PFSK-1 (cell line): ENCODE data around the gene LRFN5.

Source experiments
- FOXP2 ChIP-seq: optimal IDR thresholded peaks from 2 replicates; pipeline ENCODE3; 2011; ENCODE audit warnings: borderline replicate concordance, control low read depth, inconsistent platforms; ENCODE audit not compliant: insufficient read depth; ENCODE audit errors: extremely low read length, extremely low read depth
- POLR2AphosphoS5 ChIP-seq: IDR thresholded peaks from 2 replicates; pipeline ENCODE4 v1.6.1; 2012; ENCODE audit warnings: low read depth, mild to moderate bottlenecking, control low read depth, low read length, moderate library complexity
- REST ChIP-seq, 2 experiments: IDR thresholded peaks; 2 replicates each; pipeline versions ENCODE4 v1.6.1 to v1.8.0; 2011 to 2012; ENCODE audit warnings: low read depth in 2 of 2, low read length in 2 of 2, control low read depth in 1 of 2, inconsistent platforms in 1 of 2, mild to moderate bottlenecking in 1 of 2, moderate library complexity in 1 of 2; ENCODE audit not compliant: insufficient read depth in 1 of 2
- SIN3A ChIP-seq: IDR thresholded peaks from 2 replicates; pipeline ENCODE4 v1.6.1; 2012; ENCODE audit warnings: mild to moderate bottlenecking, low read length, moderate library complexity, borderline replicate concordance; ENCODE audit not compliant: insufficient read depth
- TAF1 ChIP-seq: IDR thresholded peaks from 2 replicates; pipeline ENCODE4 v1.6.1; 2012; ENCODE audit warnings: low read length, control low read depth, borderline replicate concordance; ENCODE audit not compliant: insufficient read depth

Gene LRFN5

GRCh38 chr14:41718477-41719166, 111.9 kb downstream of the LRFN5 start:
- TF ChIP-seq POLR2AphosphoS5 (no peak), FOXP2 (no peak), REST (IDR thresholded peaks at IDR 0.05; ENCODE audit: insufficient read depth in 1 of 2, low read depth in 2 of 2, low read length in 2 of 2) (no peak), TAF1 (no peak), SIN3A (no peak)

GRCh38 chr14:41739203-41739602, 132.5 kb downstream of the LRFN5 start:
- no peak for TF ChIP-seq FOXP2
- no peak for TF ChIP-seq SIN3A
- TF ChIP-seq REST (IDR thresholded peaks at IDR 0.05; ENCODE audit: insufficient read depth in 1 of 2, low read depth in 2 of 2, low read length in 2 of 2): no peak
- no peak for TF ChIP-seq POLR2AphosphoS5
- TF ChIP-seq TAF1: no peak

- TF ChIP-seq REST (IDR thresholded peaks at IDR 0.05; ENCODE audit: insufficient read depth in 1 of 2, low read depth in 2 of 2, low read length in 2 of 2) (no peak), SIN3A (no peak), TAF1 (no peak), FOXP2 (no peak), POLR2AphosphoS5 (no peak)
Observed at GRCh38 chr14:41743140-41743539, 136.5 kb downstream of the LRFN5 start.

- TF ChIP-seq TAF1: no peak
- TF ChIP-seq REST (IDR thresholded peaks at IDR 0.05; ENCODE audit: insufficient read depth in 1 of 2, low read depth in 2 of 2, low read length in 2 of 2): no peak
- TF ChIP-seq POLR2AphosphoS5: no peak
- TF ChIP-seq FOXP2: no peak
- TF ChIP-seq SIN3A: no peak
Observed at GRCh38 chr14:41749429-41749828, 142.8 kb downstream of the LRFN5 start.
